ENCODE results near the gene NPC2.

- no peak for TF ChIP-seq EP300 (conservative IDR thresholded peaks at IDR 0.05; ENCODE audit: poor library complexity, severe bottlenecking)
- TF ChIP-seq CTCF (IDR thresholded peaks at IDR 0.05; ENCODE audit: poor library complexity, severe bottlenecking): no peak
- TF ChIP-seq SMC3 (conservative IDR thresholded peaks at IDR 0.05; ENCODE audit: poor library complexity): no peak
- no peak for TF ChIP-seq EZH2 (IDR thresholded peaks at IDR 0.05; ENCODE audit: borderline replicate concordance, insufficient read depth, low read length, poor library complexity, severe bottlenecking)
- no peak for TF ChIP-seq POLR2AphosphoS5 (IDR thresholded peaks at IDR 0.05)
- no peak for TF ChIP-seq TAF1 (IDR thresholded peaks at IDR 0.05; ENCODE audit: low read depth)
- no peak for TF ChIP-seq RAD21 (conservative IDR thresholded peaks at IDR 0.05)
- no peak for TF ChIP-seq MXI1 (conservative IDR thresholded peaks at IDR 0.05; ENCODE audit: poor library complexity, severe bottlenecking)
These were observed 50.3 kb downstream of the NPC2 start for GRCh38 chr14:74442757-74443156.

Measured in neural cell (in vitro differentiated cells).